ENCODE data around the gene RAB17. TPM values are rescaled to one million over a fixed set of nuclear protein-coding genes. Genes with fewer than 3 reads are reported as not detected.

RAB17 gene
- total and polyA plus RNA-seq, 12 donors, result 0.37 to 18.7 (median 5.0) TPM

- Histone ChIP-seq H3K36me3 (replicated peaks in 1 of 2) (no peaks in the 10 kb centered on the region), H3K27me3 (no peaks in the 10 kb centered on the region), H3K4me3 (no peak overlapping the region), H3K27ac (no peak overlapping the region), H3K4me1 (replicated peaks in 1 of 2) (peaks cover 0 to 18% of the 10 kb centered on the region in 2 donors), H3K9me3 (replicated peaks in 1 of 3) (no peaks in the 10 kb centered on the region)
- TF ChIP-seq CTCF (IDR thresholded peaks at IDR 0.05), result no peak
- TF ChIP-seq POLR2A (IDR thresholded peaks at IDR 0.05), result no peak
- DNase-seq, result no peak
- WGBS, 4 donors, result 77 to 89% (median 78%) methylated on average over 10 to 13 of the region's 13 CpGs
- intact Hi-C loops (cut with DNase I), result no loop called here
Observed at GRCh38 chr2:237623428-237624403, 33.2 kb upstream of the RAB17 start.

- Histone ChIP-seq H3K9me3 (replicated peaks in 1 of 3) (no peaks in the 10 kb centered on the region), H3K27me3 (no peaks in the 10 kb centered on the region), H3K36me3 (replicated peaks in 1 of 2) (no peaks in the 10 kb centered on the region), H3K4me1 (replicated peaks in 1 of 2) (peaks cover 18 to 22% of the 10 kb centered on the region in 2 donors), H3K27ac (no peak overlapping the region), H3K4me3 (no peak overlapping the region)
- TF ChIP-seq CTCF (IDR thresholded peaks at IDR 0.05), result no peak
- no peak for TF ChIP-seq POLR2A (IDR thresholded peaks at IDR 0.05)
- DNase-seq, result no peak
- 84 to 91% (median 88%) methylated on average over 2 of the region's 2 CpGs for WGBS, 4 donors
- intact Hi-C loops (cut with DNase I), result no loop called here
Observed at GRCh38 chr2:237618449-237618848, 27.9 kb upstream of the RAB17 start.

GRCh38 chr2:237617587-237617982 is 27.1 kb upstream of the RAB17 start:
- DNase-seq, result no peak
- H3K4me1 ChIP-seq (replicated peaks in 1 of 2), result peaks cover 18 to 22% of the 10 kb centered on the region in 2 donors
- intact Hi-C loops (cut with DNase I), result no loop called here
- no peaks in the 10 kb centered on the region for H3K36me3 ChIP-seq (replicated peaks in 1 of 2)
- H3K27ac ChIP-seq, result peak overlapping the region in 2 of 5 donors; percentile 56 to 87
- TF ChIP-seq POLR2A (IDR thresholded peaks at IDR 0.05), result no peak
- no peak for TF ChIP-seq CTCF (IDR thresholded peaks at IDR 0.05)
- H3K27me3 ChIP-seq, result no peaks in the 10 kb centered on the region
- 66 to 87% (median 70%) methylated on average over 4 of the region's 4 CpGs for WGBS, 4 donors
- no peak overlapping the region for H3K4me3 ChIP-seq
- no peaks in the 10 kb centered on the region for H3K9me3 ChIP-seq (replicated peaks in 1 of 3)

DNA sequence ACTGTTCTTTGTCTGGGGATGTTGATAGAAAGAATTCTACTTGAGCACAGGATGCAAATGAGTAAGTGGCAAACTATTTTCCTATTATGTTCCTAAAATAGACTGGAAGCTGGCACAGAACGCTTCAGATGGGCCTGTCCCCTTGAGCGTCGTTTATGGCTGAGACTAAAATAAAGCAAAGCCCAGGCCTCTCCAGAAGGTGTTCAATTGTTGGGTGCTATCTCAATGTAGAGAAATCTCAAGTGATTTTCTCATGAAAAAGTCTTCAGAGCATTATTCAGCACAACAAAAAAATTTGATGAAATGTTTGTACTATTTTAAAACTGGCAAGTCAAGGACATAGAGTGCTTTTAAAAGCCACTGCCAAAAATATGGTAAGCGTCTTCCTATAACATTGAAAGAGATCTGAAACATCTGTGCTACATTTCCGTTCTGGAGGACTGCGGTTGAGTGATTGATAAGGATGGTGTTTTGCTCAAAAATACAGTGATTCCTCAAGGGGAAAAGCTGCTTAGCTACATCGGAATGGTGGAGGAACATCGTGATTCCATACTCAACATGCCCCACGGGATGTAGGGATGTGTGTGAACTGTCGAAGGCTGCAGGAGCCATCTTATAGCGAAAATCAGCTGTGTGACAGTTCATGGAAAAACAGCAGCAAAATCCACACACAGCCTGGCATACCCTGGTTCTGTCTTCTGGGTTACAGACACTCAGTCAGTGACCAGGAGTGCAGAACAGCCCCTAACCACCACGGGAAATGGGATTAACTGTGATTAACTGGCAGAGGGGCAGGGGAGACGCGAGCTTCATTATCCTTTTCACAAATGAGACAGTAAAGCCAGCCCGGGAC is 26.4 kb upstream of the RAB17 start:
- DNase-seq, result no peak
- Histone ChIP-seq H3K36me3 (replicated peaks in 1 of 2) (no peaks in the 10 kb centered on the region), H3K4me1 (replicated peaks in 1 of 2) (peaks cover 18 to 22% of the 10 kb centered on the region in 2 donors), H3K27ac (peak overlapping the region in 3 of 5 donors; percentile 26 to 87 (median 56)), H3K9me3 (replicated peaks in 1 of 3) (no peaks in the 10 kb centered on the region), H3K4me3 (no peak overlapping the region), H3K27me3 (no peaks in the 10 kb centered on the region)
- TF ChIP-seq CTCF (IDR thresholded peaks at IDR 0.05) (no peak), POLR2A (IDR thresholded peaks at IDR 0.05) (no peak)
- intact Hi-C loops (cut with DNase I), result no loop called here
- 33 to 39% (median 35%) methylated on average over 15 of the region's 15 CpGs for WGBS, 4 donors

Data from adrenal gland (tissue), 12 donors.